NCI-H1694 (cell line): ENCODE results near the gene PC.

Source experiments
- DNase-seq: peaks from one replicate; lab custom pipeline; 2025; lab: John Stamatoyannopoulos, UW

Gene PC

DNA sequence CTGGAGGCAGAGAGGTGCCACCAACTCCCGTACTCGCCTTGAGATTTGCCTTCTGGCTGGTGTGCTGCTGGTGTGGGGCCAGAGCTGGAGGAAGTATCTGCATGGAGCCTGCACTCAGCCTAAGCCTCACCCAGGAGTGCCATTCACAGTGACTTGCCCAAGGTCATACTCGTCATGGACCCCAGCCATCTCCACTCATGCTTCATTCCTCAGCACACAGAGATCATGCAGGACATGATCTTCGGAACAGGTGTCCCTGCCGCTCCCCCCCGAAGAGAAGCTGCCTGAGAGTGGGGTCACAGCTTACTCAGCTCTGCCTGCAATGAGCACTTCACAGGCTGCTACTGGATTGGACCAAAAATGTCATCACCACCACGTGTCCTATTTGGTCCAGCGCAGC is 49.0 kb downstream of the PC start:
- no peak for DNase-seq

DNA sequence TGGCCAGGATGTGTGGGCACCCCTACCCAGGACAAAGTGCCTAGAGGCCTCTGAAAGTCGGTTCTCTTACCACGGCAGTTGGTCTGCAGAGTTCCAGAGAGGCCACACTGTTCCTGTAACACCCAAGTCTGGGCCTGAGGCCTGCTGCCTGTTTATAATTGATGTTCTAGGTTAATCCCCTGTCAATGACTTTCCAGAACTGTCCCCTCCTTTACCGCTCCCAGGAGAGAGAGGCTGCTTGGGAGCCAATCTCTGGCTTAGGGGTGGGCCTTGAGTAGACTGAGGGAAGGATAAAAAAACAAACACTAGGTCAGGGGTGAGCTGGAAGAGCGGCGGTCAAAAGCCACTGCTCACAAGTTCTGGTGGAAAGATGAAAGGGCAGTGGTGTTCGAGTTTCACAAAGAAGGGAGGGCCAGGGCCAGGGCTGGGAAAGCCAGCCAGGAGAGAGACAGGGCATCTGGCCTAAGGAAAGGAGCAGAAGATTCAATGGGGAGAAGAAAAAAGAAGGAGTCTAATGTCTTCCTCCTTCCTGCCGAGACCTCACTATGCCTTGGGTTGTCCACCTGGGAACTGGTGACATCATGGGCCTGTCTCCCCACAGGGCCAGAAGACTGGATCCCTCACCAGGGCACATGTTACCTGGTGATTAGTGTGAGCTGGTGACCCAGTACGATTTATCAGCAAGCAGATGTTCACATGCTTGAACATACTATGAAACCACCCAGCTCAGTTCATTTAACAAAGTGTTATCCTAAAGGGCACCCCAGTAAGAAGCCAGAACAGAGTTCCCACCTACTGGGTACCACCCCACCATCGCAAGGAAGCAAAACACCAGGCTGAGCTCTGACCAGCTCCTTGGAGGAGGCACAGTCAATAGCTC is 50.2 kb downstream of the PC start:
- DNase-seq = no peak

DNA sequence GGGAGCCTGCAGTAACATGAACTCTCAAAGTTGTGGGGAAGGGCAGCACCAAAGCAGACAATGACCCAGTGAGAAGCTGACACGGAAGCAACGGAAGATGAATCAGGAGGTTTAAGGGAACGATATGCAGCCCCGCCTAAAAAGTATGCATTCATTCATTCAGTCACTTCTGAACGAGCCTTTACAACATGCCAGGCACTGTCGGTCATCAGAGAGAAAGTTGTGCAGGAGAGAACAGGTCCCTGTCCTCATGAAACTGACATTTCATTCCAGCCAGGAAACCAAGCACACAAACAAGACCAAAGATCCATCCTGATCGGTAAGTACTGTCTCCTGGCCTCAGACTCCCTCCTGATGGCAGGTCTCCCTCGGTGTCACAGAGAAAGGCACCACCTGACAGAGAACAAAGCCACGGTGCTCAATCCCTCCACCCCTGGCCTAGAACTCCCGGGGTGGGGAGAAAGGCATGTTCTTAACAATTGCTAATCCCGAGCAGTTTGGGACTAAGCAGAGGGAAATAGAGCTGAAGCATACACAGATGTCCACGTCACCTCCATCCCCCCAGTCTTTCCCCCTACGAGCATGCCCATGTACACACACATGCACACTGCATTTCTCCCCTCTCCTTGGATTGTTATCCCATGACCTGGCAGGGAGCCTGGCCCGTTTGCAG is 52.0 kb downstream of the PC start:
- DNase-seq = no peak

DNA sequence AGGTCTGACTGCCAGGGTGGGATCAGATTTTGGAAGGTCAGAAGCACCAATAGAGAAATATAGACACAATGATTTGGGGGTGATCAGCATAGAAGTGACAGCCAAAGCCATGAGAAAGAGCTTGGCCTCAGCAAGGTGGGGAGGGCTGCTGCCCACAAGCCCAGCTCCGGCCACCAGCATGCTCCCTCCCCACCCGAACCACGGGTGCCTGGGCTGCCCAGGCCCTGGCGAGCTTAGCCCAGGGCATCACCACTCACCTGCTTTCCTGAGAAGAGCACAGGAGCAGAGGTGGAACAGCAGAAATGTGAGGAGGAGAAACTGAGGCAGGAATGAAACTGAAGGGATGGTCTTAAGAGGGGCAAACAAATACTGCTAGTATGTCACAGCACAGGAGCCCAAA is 52.6 kb downstream of the PC start:
- DNase-seq = no peak

DNA sequence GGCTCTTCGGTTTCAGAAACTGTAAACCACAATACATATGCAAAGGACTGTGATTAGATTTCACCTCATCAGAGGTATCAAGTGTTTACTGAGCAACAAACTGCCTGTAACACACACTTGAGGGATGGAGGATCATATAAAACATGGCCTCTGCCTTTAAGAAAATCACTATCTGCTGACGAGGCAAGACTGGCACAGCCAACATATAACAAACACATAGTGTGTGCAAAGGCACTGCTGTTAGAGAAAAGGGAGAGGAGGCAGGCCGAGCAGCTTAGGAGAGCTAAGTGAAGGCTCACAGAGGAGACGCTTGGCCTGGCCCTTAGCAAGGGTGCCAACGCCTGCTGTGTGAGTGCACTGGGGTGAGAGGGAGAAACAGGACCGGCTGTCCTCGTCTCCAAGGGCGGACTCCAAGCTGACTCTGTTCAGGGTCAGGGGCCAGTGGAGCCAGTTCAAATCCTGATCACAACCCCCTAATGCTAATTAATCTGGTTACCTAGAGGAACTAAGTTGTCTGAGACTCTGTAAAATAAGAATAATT is 53.1 kb downstream of the PC start:
- DNase-seq = no peak

DNA sequence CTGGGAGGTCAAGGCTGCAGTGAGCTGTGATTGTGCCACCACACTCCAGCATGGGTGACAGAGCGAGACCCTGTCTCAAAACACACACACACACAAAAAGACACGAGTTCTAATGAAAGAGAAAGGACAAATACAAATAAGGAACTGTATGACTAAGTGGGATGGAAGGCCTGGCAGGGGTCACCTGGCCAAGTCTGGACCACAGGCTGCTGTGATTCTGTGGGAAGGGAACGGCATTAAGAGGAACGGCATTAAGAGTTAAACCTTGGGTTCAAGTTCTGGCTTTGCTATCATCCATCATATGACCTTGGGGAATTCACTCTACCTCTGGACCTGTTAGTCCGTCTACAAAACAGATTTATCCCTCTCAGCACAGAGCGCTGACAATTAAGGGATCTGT is 53.6 kb downstream of the PC start:
- no peak for DNase-seq

DNA sequence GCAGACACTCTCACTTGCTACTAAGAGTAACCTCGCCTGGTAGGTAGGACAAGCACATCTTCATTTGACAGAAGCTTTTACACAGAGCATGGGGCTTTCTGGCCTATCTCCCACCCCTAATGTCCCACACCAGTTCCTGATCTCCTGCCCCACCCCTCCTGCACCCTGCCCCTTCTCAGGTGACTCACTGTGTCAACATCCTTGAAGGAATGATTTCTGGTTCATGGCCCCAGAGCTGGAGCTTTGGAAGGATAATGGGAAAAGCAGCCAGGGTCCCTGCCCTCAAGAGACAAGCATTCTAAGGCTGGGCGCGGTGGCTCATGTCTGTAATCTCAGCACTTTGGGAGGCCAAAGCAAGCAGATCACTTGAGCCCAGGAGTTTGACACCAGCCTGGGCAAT is 54.1 kb downstream of the PC start:
- DNase-seq = no peak

DNA sequence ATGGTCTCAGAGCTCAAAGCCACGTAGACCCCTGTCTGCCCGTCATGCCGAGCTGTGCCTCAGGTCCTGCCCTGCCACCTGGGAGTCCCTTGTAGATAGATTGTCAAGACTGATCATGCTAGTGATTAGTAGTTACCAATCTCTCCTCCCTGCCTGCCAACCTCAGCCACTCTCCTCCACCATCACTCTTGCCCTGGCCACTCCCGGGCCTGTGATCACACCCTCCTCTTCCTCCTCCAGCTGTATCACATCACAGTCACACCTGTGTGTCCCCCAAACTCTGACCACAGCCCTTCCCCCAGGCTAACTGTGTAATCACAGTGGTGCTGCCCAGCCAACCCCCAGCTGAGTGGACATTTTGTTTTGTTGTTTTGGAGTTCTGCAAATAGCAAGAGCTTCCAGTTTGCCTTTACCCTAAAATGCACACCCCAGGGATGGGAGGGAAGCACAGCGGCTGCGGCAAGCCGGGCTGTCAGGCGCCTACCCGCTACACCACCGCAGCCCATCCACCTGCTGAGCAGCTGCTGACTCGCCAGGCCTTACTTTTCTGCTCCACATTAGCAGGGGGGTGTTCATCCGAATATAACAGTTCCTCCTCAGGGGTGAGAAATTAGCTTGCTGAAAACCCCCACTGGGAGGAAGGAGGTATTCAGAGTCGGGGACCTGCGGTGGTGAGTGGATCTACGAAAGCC is 55.6 kb downstream of the PC start:
- DNase-seq = no peak

DNA sequence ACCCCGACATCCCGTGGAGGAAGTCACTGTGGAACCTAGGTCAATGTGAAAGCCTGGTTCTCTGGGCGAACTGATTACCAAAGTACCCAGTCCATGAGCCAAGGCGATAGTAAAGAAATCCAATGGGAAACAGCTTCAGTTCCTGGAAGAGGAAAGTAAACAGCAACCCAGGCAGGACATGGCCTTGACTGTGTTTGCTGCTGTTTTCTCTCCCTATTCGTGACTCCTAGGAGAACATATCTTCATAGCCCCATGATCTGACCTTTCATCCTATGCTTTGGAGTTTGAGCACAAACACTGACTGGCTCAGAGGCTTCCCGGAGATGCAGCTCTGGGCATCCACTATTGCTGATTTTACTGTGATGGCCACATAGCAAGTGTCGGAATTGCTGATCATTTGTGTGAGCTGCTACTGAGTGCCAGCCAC is 56.2 kb downstream of the PC start:
- no peak for DNase-seq

DNA sequence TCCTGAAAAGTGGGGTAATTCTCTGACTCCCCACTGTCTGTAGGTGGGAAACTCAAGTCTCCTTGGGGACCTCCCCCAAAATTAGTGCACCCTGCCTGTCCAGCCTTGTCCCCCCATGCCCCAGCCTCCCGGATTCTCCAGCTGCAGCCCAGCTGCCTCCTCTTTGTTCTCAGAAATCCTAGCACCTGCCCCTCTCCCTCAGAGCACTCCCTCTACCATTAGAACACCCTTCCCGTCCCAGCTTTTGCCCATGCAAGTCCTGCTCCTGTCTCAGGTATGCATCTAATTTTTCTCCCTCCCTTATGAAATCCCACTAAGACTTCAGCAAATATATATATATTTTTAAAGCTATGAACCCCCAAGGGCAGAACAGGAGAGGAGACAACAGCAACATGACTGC is 64.0 kb downstream of the PC start:
- DNase-seq = no peak

DNA sequence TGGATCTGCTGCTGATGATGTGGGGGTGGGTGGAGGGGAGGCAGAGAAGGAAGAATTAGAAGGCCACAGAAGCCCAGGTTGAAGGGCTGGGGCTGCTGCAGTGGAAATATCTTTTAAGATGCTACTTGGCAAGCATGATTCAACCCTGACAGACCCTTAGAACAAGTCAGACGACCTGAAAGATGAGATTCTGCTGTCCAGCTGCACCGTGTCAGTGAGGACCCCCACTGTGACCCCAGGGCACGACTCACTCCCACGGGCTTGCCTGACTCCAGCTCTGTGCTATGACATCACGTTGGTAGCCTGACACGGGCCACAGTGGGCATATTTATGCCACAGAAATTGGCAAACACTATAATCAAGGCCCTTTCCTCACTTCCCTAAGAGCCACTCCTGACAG is 65.3 kb downstream of the PC start:
- no peak for DNase-seq

DNA sequence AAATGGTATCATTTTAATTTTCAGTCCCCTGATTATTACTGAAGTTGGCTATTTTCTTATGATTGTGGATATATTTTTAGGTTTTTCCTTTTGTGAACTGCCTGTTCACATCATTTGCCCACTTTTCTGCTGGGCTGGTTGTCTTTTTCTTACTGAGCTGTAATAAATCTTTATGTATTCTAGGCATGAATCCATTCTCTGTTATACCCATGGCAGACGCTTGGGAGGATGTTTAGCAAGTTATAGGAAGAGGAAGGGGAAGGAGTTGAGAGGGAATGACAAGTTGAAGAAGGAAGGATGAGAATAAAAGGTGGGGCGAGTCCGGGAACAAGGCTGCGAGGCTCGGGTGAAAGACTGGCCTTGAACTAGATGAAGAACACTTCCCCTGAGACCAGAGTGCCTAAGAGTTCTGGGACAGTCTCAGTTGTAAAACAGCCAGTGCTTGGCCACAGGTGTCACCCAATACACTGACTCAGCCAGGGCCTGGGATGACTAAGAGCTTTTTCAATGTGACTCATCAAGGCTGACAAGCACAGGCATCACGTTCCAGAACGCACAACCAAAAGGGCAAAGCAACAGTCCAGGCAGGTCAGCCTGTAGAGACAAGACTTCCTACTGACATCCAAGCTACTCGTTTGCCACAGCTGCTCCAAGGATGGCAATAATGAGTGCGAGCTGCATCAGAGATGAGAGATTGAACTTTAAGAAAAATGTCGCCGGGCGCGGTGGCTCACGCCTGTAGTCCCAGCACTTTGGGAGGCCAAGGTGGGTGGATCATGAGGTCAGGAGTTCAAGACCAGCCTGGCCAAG is 66.1 kb downstream of the PC start:
- DNase-seq = no peak

DNA sequence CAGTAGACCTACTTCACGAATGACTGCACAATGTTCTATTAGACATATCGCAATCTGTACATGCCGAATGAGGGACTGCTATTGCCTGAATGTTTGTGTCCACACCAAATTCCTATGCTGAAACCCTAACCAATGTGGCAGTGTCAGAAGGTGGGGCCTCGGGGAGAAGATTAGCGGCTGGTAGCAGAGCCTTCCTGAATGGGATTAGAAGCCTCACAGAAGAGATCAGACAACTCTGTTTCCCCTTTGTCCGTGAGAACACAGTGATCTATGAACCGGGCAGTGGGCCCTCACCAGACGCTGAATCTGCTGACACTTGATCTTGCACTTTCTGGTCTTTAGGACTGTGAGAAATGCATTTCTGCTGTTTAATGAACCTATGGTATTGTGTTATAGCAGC is 68.2 kb downstream of the PC start:
- no peak for DNase-seq

DNA sequence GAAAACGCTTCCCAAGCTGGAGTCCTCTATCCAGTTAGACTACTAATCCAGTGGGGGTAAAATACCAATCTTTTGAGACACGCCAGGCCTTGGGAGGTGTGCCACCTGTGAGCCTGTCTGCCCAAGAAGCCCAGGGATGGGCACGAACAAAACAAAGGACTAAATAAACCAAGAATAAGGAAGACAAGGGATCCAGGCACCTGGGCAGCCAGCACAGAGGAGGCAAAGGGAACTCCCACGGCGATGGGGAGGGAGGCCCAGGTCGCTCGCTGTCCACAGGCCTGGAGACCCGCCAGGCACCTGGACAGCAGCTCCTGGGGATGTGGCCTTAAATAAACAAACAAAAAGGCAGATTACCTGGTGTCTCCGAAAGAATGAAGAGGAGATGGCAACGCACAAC is 69.9 kb downstream of the PC start:
- DNase-seq = no peak

DNA sequence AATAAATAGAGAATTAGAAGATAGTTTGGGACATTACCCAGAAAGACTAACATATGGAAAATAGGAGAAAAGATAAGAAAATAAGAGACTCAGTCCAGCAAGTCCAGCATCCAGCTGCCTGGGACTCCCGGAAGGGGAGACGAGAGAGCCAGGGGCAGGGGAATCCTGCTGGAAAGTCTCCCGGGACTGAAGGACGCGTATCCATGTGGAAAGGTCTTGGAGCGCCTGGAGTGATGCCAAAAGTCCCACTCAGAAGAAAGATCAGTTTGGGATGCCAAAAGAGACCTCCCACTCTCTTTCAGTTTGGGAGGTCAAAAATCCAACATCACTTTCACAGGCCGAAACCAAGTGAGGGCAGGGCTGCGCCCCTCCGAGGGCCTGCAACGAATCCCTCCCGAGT is 70.7 kb downstream of the PC start:
- no peak for DNase-seq

DNA sequence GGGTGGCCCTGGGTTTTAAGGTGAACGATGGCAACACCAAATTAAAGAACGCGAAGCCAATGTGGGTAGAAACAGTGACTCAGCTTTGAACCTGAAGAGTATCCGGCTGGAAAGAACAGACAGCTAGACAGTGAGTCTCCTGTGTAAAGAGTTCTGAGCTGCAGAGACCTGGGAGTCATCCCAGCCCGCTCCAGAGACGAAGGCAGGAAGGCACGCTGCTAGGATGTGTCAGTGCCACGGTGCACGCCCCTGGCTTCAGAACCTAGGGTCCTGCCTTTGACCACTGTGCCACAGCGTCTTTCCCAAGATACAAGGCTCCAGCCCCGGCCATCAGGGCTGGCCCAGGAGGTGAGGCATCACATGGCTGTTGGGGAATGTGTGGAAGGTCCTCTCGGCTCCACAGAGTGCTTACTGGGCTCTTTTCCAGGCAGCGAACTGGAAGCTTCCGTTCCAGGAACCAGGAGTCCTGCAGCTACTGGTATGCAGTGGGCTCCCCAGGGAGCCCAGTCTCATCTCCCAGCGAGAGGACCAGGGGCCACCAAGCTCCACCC is 71.4 kb downstream of the PC start:
- DNase-seq = no peak

DNA sequence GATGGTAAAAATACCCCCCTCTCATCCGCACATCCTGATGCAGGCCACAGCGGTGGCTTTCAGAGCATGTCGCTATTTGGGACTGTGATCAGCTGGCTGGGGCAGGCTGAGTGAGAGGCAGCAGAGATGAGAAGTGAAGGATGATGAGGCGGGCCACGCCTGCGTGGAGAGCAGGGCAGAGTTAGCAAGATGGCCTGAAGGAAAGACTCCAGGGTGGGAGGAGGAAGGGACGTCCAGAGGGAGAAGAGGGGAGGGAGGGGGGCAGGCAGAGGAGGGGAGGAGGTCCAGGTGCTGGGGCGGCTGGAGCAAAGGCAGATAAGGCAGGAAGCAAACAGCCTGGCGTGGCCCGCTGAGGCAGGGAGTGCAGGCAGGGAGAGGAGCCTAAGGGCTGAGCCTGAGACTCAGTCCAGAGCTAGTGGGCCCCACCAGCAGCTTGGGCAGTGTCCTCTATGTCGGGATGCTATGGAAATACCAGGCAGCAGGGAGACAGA is 72.2 kb downstream of the PC start:
- DNase-seq = no peak

DNA sequence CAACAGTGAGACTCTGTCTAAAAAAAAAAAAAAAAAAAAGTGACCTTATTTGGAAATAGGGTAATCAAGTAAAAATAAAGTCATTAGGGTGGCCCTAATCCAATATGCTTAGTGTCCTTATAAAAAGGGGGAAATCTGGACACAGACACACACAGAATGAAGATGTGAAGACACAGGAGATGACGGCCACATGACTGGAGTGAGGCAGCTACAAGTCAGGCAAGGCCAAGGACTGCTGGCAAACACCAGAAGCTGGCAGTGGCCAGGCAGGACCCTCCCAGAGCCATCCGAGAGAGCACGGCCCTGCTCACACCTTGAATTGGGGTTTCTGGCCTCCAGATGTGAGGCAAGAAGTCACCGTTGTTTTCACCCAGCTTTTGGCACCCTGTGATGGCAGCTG is 72.7 kb downstream of the PC start:
- no peak for DNase-seq

DNA sequence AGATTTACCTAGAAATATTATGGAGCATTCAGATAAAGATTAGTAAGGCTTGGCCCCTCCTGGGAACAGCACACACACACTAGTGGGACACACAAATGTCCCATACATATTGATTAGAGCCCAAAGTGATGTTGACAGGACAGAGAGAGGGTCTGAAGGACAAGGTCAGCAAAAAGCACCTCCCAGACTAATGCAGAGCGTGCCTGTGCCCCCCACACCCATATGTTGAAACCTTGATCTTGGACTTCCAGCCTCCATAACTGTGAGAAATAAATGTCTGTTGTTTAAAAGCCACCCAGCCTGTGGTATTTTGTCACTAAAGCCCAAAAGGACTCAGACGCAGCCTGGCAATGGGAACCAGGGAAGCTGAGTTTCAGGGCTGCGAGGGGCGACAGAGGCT is 73.7 kb downstream of the PC start:
- DNase-seq = no peak

DNA sequence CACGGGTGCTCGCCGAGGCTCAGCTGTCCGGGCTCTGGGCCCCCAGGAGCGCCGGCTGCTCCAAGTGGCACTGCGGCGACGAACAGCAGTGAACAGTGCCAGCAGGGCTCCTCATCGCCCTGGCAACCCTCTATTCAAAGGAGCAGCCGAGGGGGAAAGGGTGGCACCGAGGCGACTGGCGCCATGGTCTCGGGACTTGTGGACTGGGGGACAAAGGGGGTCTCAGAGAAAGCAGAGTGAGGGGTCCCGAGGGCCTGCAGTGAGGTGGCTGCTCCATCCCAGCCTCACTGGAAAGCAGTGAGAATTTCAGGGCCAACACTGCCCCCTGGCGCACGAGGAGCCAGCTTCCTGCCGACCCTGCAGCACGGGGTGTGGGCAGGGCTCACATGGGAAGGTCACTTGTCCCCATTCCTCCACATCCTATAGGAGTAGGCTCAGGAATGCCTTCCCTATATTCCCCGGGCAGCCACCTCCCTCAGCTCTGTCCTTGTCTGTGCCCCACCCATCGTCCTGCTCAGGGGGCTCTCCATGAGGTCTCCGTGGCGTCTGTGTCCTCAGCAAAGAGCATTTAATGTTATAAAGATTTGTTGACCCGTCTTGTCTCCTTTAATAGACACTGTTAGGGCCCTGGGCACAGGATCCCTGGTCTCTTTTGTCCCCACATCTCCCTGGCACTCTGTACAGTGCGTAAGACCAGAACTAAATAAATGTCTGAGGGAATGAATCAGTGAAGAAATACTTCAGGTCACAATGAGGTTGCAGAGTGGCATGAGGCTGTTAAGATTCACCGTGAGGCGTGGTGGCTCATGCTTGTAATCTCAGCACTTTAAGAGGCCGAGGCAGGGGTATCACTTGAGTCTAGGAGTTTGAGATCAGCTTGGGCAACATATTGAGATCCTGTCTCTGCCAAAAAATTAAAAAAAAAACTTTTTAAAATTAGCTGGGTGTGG is 74.9 kb downstream of the PC start:
- peak; percentile 69 for DNase-seq
